ENCODE results near the gene STIM1.
"Not testable (repeated sequence)": the region's sequence is repeated elsewhere in the genome, so short reads cannot be mapped to it uniquely, and the experiment has no call there.

The STIM1 gene

DNA sequence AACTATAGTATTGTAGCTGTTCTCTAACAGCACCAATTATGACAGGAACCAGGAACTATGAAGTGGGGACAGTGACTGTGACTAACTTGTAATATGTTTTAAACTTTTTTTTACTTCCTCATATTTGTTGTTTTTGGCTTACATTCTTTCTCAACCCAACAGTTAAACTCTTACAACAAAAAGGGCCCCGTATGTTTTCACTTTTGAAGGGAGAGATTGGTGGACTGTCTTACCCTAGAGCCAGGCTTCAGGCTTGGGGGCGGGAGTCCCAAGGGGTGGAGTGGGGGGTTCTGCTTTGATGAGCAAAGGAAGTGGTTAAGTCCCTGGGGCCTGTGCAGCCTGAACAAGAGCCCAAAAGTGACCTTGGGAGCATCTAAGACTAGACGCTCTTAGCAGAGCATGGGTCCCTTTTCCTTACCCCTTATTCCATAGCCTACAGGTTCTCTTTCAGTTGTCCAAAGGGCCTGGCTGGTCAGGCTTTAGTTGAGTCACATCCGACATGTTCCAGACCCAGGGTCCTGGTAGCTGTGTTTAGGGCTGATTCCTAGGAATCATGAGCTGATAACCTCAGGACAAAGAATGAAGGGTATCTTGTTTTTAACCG lies 38.8 kb downstream of the STIM1 start:
- Histone ChIP-seq H3K9me3 (ENCODE audit: control insufficient read depth in 2 of 2, low read length in 2 of 2) (no peaks in the 10 kb centered on the region), H3K27me3 (ENCODE audit: control insufficient read depth in 2 of 2, insufficient read depth in 2 of 2, low read length in 2 of 2) (no peaks in the 10 kb centered on the region), H3K9ac (ENCODE audit: low read depth in 1 of 2, low read length in 2 of 2) (no peak overlapping the region), H3K4me3 (ENCODE audit: low read length in 2 of 2) (peak overlapping the region in 1 of 2 donors; percentile 22), H3K27ac (ENCODE audit: low read depth in 2 of 2, low read length in 2 of 2) (peak overlapping the region in 1 of 2 donors; percentile 64), H3K36me3 (ENCODE audit: control insufficient read depth in 2 of 2, insufficient read depth in 2 of 2, low read length in 2 of 2) (no peaks in the 10 kb centered on the region), H3K4me1 (ENCODE audit: control insufficient read depth in 2 of 2, insufficient read depth in 2 of 2, low read length in 2 of 2) (peaks cover 5 to 6% of the 10 kb centered on the region in 2 donors)

GRCh38 chr11:3896644-3897043 lies 41.2 kb downstream of the STIM1 start:
- Histone ChIP-seq H3K4me1 (ENCODE audit: control insufficient read depth in 2 of 2, insufficient read depth in 2 of 2, low read length in 2 of 2) (peaks cover 5 to 6% of the 10 kb centered on the region in 2 donors), H3K4me3 (ENCODE audit: low read length in 2 of 2) (no peak overlapping the region), H3K27ac (ENCODE audit: low read depth in 2 of 2, low read length in 2 of 2) (no peak overlapping the region), H3K9ac (ENCODE audit: low read depth in 1 of 2, low read length in 2 of 2) (no peak overlapping the region), H3K27me3 (ENCODE audit: control insufficient read depth in 2 of 2, insufficient read depth in 2 of 2, low read length in 2 of 2) (no peaks in the 10 kb centered on the region), H3K9me3 (ENCODE audit: control insufficient read depth in 2 of 2, low read length in 2 of 2) (no peaks in the 10 kb centered on the region), H3K36me3 (ENCODE audit: control insufficient read depth in 2 of 2, insufficient read depth in 2 of 2, low read length in 2 of 2) (no peaks in the 10 kb centered on the region)

DNA sequence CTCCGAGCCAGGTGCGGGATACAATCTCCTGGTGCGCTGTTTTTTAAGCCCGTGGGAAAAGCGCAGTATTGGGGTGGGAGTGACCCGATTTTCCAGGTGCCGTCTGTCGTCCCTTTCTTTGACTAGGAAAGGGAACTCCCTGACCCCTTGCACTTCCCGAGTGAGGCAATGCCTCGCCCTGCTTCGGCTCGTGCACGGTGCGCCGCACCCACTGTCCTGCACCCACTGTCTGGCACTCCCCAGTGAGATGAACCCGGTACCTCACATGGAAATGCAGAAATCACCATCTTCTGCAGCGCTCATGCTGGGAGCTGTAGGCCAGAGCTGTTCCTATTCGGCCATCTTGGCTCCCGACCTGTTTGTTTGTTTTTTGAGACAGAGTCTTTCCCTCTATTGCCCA lies 44.8 kb downstream of the STIM1 start:
- H3K9me3 ChIP-seq (ENCODE audit: control insufficient read depth in 2 of 2, low read length in 2 of 2); H3K27ac ChIP-seq (ENCODE audit: low read depth in 2 of 2, low read length in 2 of 2); H3K27me3 ChIP-seq (ENCODE audit: control insufficient read depth in 2 of 2, insufficient read depth in 2 of 2, low read length in 2 of 2); H3K36me3 ChIP-seq (ENCODE audit: control insufficient read depth in 2 of 2, insufficient read depth in 2 of 2, low read length in 2 of 2); H3K9ac ChIP-seq (ENCODE audit: low read depth in 1 of 2, low read length in 2 of 2); H3K4me3 ChIP-seq (ENCODE audit: low read length in 2 of 2): not testable (repeated sequence)
- peaks cover 12 to 19% of the 10 kb centered on the region in 2 donors for H3K4me1 ChIP-seq (ENCODE audit: control insufficient read depth in 2 of 2, insufficient read depth in 2 of 2, low read length in 2 of 2)

DNA sequence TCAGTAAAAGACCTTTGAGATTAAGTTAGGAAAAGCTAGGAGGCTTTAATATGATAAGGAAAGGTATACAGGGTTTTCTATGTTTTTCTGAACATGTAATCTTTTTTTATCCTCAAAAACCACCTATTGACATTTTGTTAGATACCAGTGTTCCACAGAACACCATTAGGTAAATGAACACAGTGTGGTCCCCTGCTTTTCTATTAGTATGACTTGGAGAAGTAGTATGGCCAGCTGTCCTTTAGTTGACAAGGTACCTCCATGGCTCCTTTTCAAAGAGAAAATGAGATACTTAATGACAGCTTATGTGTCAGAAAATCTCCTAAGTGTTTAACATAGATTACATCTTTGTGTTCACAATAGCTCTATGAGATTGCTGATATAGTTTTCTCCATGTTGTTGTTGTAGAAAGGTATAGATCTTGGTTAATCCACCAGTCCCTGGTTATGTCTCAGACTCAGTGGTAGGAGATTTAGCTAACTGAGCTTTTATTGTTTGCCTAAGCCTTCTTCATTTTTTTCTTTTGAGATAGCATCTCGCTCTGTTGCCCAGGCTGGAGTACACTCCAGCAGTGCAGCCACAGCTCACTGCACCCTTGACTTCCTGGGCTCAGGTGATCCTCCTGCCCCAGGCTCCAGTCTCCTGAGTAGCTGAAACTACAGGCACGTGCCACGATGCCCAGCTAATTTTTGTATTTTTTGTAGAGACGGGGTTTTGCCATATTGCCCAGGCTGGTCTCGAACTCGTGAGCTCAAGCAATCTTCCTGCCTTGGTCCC lies 46.0 kb downstream of the STIM1 start:
- H3K27ac ChIP-seq (ENCODE audit: low read depth in 2 of 2, low read length in 2 of 2), result no peak overlapping the region
- no peak overlapping the region for H3K9ac ChIP-seq (ENCODE audit: low read depth in 1 of 2, low read length in 2 of 2)
- no peaks in the 10 kb centered on the region for H3K36me3 ChIP-seq (ENCODE audit: control insufficient read depth in 2 of 2, insufficient read depth in 2 of 2, low read length in 2 of 2)
- no peak overlapping the region for H3K4me3 ChIP-seq (ENCODE audit: low read length in 2 of 2)
- no peaks in the 10 kb centered on the region for H3K9me3 ChIP-seq (ENCODE audit: control insufficient read depth in 2 of 2, low read length in 2 of 2)
- H3K27me3 ChIP-seq (ENCODE audit: control insufficient read depth in 2 of 2, insufficient read depth in 2 of 2, low read length in 2 of 2), result no peaks in the 10 kb centered on the region
- H3K4me1 ChIP-seq (ENCODE audit: control insufficient read depth in 2 of 2, insufficient read depth in 2 of 2, low read length in 2 of 2), result peaks cover 12 to 20% of the 10 kb centered on the region in 2 donors

GRCh38 chr11:3902441-3902840 lies 47.0 kb downstream of the STIM1 start:
- no peak overlapping the region for H3K27ac ChIP-seq (ENCODE audit: low read depth in 2 of 2, low read length in 2 of 2)

DNA sequence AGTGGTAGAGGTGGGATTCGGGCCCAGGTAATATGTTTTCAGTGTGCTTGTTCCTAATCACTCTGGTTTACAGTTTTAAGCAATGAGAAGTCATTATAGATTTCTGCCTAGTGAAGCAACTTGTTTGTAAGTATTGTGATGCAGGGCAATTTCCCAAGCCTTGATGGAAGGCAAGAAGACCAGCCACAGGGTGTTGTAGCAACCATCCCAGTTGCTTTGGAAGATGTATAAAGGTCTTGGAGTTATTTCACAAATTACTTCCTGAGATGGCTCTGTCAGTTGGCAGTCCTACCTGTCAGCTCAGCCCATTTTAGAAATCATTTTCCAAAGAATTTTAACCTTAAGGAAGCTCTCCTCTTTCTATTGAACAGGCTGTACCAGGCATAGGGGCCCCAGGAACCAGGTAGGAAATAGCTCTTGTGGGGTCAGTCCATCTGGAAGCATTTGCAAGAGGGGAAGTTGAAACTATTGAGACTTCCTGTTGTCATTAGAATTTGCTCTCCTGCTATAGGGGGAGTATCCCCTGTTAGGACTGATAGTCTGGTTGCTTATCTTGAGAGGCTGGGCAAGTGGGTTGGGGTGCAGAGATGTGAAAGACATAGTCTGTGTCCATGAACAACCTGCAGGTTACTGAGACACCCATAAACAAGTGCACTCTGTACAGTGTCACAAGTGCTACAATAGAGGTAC lies 47.9 kb downstream of the STIM1 start:
- peaks cover 17 to 20% of the 10 kb centered on the region in 2 donors for H3K4me1 ChIP-seq (ENCODE audit: control insufficient read depth in 2 of 2, insufficient read depth in 2 of 2, low read length in 2 of 2)
- no peaks in the 10 kb centered on the region for H3K36me3 ChIP-seq (ENCODE audit: control insufficient read depth in 2 of 2, insufficient read depth in 2 of 2, low read length in 2 of 2)
- peak overlapping the region in 1 of 2 donors; percentile 48 for H3K4me3 ChIP-seq (ENCODE audit: low read length in 2 of 2)
- no peaks in the 10 kb centered on the region for H3K9me3 ChIP-seq (ENCODE audit: control insufficient read depth in 2 of 2, low read length in 2 of 2)
- H3K9ac ChIP-seq (ENCODE audit: low read depth in 1 of 2, low read length in 2 of 2), result no peak overlapping the region
- peak overlapping the region in 1 of 2 donors; percentile 45 for H3K27ac ChIP-seq (ENCODE audit: low read depth in 2 of 2, low read length in 2 of 2)
- no peaks in the 10 kb centered on the region for H3K27me3 ChIP-seq (ENCODE audit: control insufficient read depth in 2 of 2, insufficient read depth in 2 of 2, low read length in 2 of 2)

More at GRCh38 chr11:3902441-3902840, 47.0 kb downstream of the STIM1 start:
- no peak overlapping the region for H3K9ac ChIP-seq (ENCODE audit: low read depth in 1 of 2, low read length in 2 of 2)
- no peaks in the 10 kb centered on the region for H3K9me3 ChIP-seq (ENCODE audit: control insufficient read depth in 2 of 2, low read length in 2 of 2)
- peak overlapping the region in 1 of 2 donors; percentile 31 for H3K4me3 ChIP-seq (ENCODE audit: low read length in 2 of 2)
- peaks cover 14 to 20% of the 10 kb centered on the region in 2 donors for H3K4me1 ChIP-seq (ENCODE audit: control insufficient read depth in 2 of 2, insufficient read depth in 2 of 2, low read length in 2 of 2)
- H3K36me3 ChIP-seq (ENCODE audit: control insufficient read depth in 2 of 2, insufficient read depth in 2 of 2, low read length in 2 of 2), result no peaks in the 10 kb centered on the region
- no peaks in the 10 kb centered on the region for H3K27me3 ChIP-seq (ENCODE audit: control insufficient read depth in 2 of 2, insufficient read depth in 2 of 2, low read length in 2 of 2)

- no peak overlapping the region for H3K9ac ChIP-seq (ENCODE audit: low read depth in 1 of 2, low read length in 2 of 2)
- H3K9me3 ChIP-seq (ENCODE audit: control insufficient read depth in 2 of 2, low read length in 2 of 2), result no peaks in the 10 kb centered on the region
- H3K4me1 ChIP-seq (ENCODE audit: control insufficient read depth in 2 of 2, insufficient read depth in 2 of 2, low read length in 2 of 2), result peaks cover 20% of the 10 kb centered on the region in 2 donors
- no peak overlapping the region for H3K4me3 ChIP-seq (ENCODE audit: low read length in 2 of 2)
- H3K27ac ChIP-seq (ENCODE audit: low read depth in 2 of 2, low read length in 2 of 2), result peak overlapping the region in 1 of 2 donors; percentile 26
- H3K27me3 ChIP-seq (ENCODE audit: control insufficient read depth in 2 of 2, insufficient read depth in 2 of 2, low read length in 2 of 2), result no peaks in the 10 kb centered on the region
- H3K36me3 ChIP-seq (ENCODE audit: control insufficient read depth in 2 of 2, insufficient read depth in 2 of 2, low read length in 2 of 2), result no peaks in the 10 kb centered on the region
Measured at GRCh38 chr11:3904228-3904627, 48.8 kb downstream of the STIM1 start.

GRCh38 chr11:3905080-3905953 lies 49.9 kb downstream of the STIM1 start:
- Histone ChIP-seq H3K27me3 (ENCODE audit: control insufficient read depth in 2 of 2, insufficient read depth in 2 of 2, low read length in 2 of 2) (no peaks in the 10 kb centered on the region), H3K4me1 (ENCODE audit: control insufficient read depth in 2 of 2, insufficient read depth in 2 of 2, low read length in 2 of 2) (peaks cover 20% of the 10 kb centered on the region in 2 donors), H3K27ac (ENCODE audit: low read depth in 2 of 2, low read length in 2 of 2) (peak overlapping the region; percentile 3 to 26), H3K9ac (ENCODE audit: low read depth in 1 of 2, low read length in 2 of 2) (no peak overlapping the region), H3K36me3 (ENCODE audit: control insufficient read depth in 2 of 2, insufficient read depth in 2 of 2, low read length in 2 of 2) (no peaks in the 10 kb centered on the region), H3K9me3 (ENCODE audit: control insufficient read depth in 2 of 2, low read length in 2 of 2) (no peaks in the 10 kb centered on the region), H3K4me3 (ENCODE audit: low read length in 2 of 2) (no peak overlapping the region)

DNA sequence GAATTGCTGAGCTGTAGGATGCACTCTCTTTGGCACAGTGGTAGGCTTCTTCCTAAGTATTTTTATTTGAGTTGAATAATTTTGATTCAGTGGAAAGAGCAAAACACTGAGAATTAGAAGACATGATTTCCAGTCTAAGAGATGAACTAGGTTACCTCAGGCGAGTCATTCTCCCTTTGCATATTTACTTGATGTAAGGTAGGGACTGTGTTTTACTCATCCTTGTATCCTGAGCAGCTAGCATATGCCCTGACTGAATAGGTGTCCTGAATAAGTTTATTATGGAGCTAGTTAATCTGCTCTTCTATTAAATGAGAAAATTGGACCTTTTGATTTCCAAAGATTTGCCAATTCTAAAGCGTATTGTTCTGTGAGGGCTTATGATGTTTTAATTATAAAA lies 50.7 kb downstream of the STIM1 start:
- Histone ChIP-seq H3K27ac (ENCODE audit: low read depth in 2 of 2, low read length in 2 of 2) (no peak overlapping the region), H3K9ac (ENCODE audit: low read depth in 1 of 2, low read length in 2 of 2) (no peak overlapping the region), H3K27me3 (ENCODE audit: control insufficient read depth in 2 of 2, insufficient read depth in 2 of 2, low read length in 2 of 2) (no peaks in the 10 kb centered on the region), H3K9me3 (ENCODE audit: control insufficient read depth in 2 of 2, low read length in 2 of 2) (no peaks in the 10 kb centered on the region), H3K4me1 (ENCODE audit: control insufficient read depth in 2 of 2, insufficient read depth in 2 of 2, low read length in 2 of 2) (peaks cover 20% of the 10 kb centered on the region in 2 donors), H3K4me3 (ENCODE audit: low read length in 2 of 2) (no peak overlapping the region), H3K36me3 (ENCODE audit: control insufficient read depth in 2 of 2, insufficient read depth in 2 of 2, low read length in 2 of 2) (no peaks in the 10 kb centered on the region)

Measured in mucosa of rectum (tissue), 2 donors.